A673 (cell line): Measurements from ENCODE around the gene OSBPL3. TPM values are rescaled to one million over a fixed set of nuclear protein-coding genes. Genes with fewer than 3 reads are reported as not detected.

Source experiments
- BruUV-seq: library from RNA; stranded (reverse); fragments of 400-500 nt; replicated peaks from 2 replicates; lab custom pipeline; 2021; lab: Mats Ljungman, UMichigan
- CTCF ChIA-PET: fragments of 300-600 bp; sonication (Branson Sonifier 250); formaldehyde crosslinking; loops from one replicate; lab custom pipeline; 2022; ENCODE audit warnings: antibody characterized with exemption; lab: Charles Lee
- POLR2A ChIA-PET: fragments of 300-600 bp; sonication (Branson Sonifier 250); formaldehyde crosslinking; loops from one replicate; lab custom pipeline; 2022; ENCODE audit warnings: antibody characterized with exemption; ENCODE audit not compliant: low non-redundant PET; lab: Charles Lee
- DNase-seq: peaks from one replicate; pipeline ENCODE4 v3.0.0-alpha.2; 2015; ENCODE audit warnings: low spot score
- H3K27ac ChIP-seq: fragments of 200-600 bp; sonication (generic); 2 replicates; pipeline ENCODE4 v1.5.1; 2016; ENCODE audit warnings: mixed run types, low read depth, mild to moderate bottlenecking, mixed read lengths, antibody characterized with exemption, low read length; ENCODE audit not compliant: poor library complexity, severe bottlenecking
- H3K27me3 ChIP-seq: fragments of 200-600 bp; sonication (generic); replicated peaks from 2 replicates; pipeline ENCODE4 v1.6.1; 2017; ENCODE audit warnings: mixed run types, low read depth, mild to moderate bottlenecking, mixed read lengths, antibody characterized with exemption, low read length; ENCODE audit not compliant: insufficient read depth, poor library complexity
- H3K36me3 ChIP-seq: fragments of 200-600 bp; sonication (generic); 2 replicates; pipeline ENCODE4 v1.6.1; 2016; ENCODE audit warnings: mixed run types, mild to moderate bottlenecking, mixed read lengths, antibody characterized with exemption, low read length; ENCODE audit not compliant: insufficient read depth, poor library complexity, severe bottlenecking
- H3K4me1 ChIP-seq: fragments of 200-600 bp; sonication (generic); 2 replicates; pipeline ENCODE4 v1.6.1; 2017; ENCODE audit warnings: mixed run types, mild to moderate bottlenecking, mixed read lengths, antibody characterized with exemption, low read length; ENCODE audit not compliant: insufficient read depth, poor library complexity, severe bottlenecking
- H3K4me3 ChIP-seq: fragments of 200-600 bp; sonication (generic); 2 replicates; pipeline ENCODE4 v1.5.1; 2016; ENCODE audit warnings: low read depth, mixed run types, mild to moderate bottlenecking, mixed read lengths, low read length; ENCODE audit not compliant: poor library complexity, severe bottlenecking
- H3K9me3 ChIP-seq: fragments of 200-600 bp; sonication (generic); 2 replicates; pipeline ENCODE4 v1.6.1; 2016; ENCODE audit warnings: mixed run types, low read depth, mild to moderate bottlenecking, mixed read lengths, antibody characterized with exemption, low read length; ENCODE audit not compliant: poor library complexity, severe bottlenecking
- EZH2 ChIP-seq: fragments of 200-600 bp; sonication (generic); IDR thresholded peaks from 2 replicates; pipeline ENCODE4 v1.6.1; 2017; ENCODE audit warnings: borderline replicate concordance, low read depth, mild to moderate bottlenecking, mixed read lengths, antibody characterized with exemption, low read length; ENCODE audit not compliant: poor library complexity, severe bottlenecking
- intact Hi-C: fragments of 100-400 bp; cut with micrococcal nuclease; formaldehyde crosslinking; loops from one replicate; pipeline ENCODE4 v1.10.0; 2022; ENCODE audit not compliant: unreplicated experiment
- total RNA-seq: library from RNA; stranded (reverse); gene quantifications from 2 replicates; pipeline ENCODE4 v1.2.3, GENCODE V29; 2021
- TF ChIP-seq, protein P1 (sequence below): fragments of 300-800, 200-600 bp; sonication (generic); conservative IDR thresholded peaks from 2 replicates; pipeline ENCODE4 v1.5.1; 2017; ENCODE audit warnings: low read depth, mild to moderate bottlenecking, antibody characterized with exemption, low read length, moderate library complexity, mixed read lengths

The OSBPL3 gene
- total RNA-seq, 1 experiment from 2014 or later = 21.4 TPM

DNA sequence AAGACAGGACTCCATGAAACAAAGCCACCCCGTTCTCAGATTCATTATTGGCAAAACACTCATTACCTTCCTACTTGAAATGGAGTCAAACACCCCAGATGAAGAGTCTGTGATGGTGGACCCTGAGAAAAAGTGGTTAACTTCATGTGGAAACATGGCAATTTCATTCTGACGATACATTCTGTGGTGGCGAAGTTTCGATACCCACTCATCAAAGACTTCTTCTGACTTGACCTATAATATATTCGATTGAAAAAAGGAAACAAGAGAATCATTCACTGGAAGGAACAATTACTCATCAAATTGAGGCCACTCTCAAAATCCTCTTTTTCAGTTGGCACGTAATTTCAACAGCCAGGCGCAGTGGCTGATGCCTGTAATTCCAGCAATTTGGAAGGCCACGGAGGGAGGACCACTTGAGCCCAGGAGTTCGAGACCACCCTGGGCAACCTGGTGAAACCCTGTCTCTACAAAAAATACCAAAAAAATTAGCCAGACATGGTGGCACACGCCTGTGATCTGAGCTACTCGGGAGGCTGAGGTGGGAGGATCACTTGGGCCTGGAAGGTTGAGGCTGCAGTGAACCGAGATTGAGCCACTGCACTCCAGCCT, 113.9 kb downstream of the OSBPL3 start:
- H3K36me3 ChIP-seq = no peaks in the 10 kb centered on the region
- POLR2A ChIA-PET = no interaction called here
- BruUV-seq = no TSS peak
- H3K9me3 ChIP-seq = no peaks in the 10 kb centered on the region
- no peak overlapping the region for H3K27ac ChIP-seq
- intact Hi-C loops = no loop called here
- no peaks in the 10 kb centered on the region for H3K4me1 ChIP-seq
- no peak overlapping the region for H3K4me3 ChIP-seq
- CTCF ChIA-PET = no interaction called here
- no peak for DNase-seq
- no peaks in the 10 kb centered on the region for H3K27me3 ChIP-seq
- TF ChIP-seq, protein P1, sequence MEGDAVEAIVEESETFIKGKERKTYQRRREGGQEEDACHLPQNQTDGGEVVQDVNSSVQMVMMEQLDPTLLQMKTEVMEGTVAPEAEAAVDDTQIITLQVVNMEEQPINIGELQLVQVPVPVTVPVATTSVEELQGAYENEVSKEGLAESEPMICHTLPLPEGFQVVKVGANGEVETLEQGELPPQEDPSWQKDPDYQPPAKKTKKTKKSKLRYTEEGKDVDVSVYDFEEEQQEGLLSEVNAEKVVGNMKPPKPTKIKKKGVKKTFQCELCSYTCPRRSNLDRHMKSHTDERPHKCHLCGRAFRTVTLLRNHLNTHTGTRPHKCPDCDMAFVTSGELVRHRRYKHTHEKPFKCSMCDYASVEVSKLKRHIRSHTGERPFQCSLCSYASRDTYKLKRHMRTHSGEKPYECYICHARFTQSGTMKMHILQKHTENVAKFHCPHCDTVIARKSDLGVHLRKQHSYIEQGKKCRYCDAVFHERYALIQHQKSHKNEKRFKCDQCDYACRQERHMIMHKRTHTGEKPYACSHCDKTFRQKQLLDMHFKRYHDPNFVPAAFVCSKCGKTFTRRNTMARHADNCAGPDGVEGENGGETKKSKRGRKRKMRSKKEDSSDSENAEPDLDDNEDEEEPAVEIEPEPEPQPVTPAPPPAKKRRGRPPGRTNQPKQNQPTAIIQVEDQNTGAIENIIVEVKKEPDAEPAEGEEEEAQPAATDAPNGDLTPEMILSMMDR = no peak
- no peak for TF ChIP-seq EZH2

DNA sequence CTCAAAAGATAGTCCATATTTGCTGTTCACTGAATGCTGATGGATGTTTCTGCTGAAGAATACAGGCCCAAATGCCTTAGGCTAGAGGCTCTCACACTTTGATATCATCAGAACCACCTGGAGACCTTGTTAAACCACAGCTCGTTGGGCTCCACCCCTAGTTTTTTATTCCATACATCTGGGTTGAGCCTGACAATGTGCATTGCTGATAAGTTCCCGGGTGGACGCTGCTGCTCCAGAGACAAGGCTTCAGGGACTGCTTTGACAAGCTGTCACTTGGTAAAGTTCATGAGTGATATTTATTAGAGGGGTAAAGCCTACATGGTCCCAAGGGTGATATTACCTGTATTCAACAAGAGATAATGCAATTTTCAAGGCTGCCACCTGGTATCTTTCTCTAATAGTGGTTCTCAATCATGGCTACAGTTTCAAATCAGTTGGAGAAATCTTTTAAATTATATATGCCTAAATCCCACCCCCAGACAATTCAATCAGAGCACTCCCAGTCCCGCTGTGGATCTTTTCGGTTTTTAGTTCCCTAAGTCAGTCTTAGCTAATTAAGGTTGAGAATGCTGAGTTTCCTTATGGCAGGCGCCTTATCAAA, 115.7 kb downstream of the OSBPL3 start:
- POLR2A ChIA-PET = no interaction called here
- Histone ChIP-seq H3K36me3 (no peaks in the 10 kb centered on the region), H3K27ac (no peak overlapping the region), H3K9me3 (no peaks in the 10 kb centered on the region), H3K27me3 (no peaks in the 10 kb centered on the region), H3K4me1 (no peaks in the 10 kb centered on the region), H3K4me3 (no peak overlapping the region)
- intact Hi-C loops = no loop called here
- TF ChIP-seq, protein P1 = no peak
- no peak for TF ChIP-seq EZH2
- no peak for DNase-seq
- CTCF ChIA-PET = no interaction called here
- BruUV-seq = no TSS peak

DNA sequence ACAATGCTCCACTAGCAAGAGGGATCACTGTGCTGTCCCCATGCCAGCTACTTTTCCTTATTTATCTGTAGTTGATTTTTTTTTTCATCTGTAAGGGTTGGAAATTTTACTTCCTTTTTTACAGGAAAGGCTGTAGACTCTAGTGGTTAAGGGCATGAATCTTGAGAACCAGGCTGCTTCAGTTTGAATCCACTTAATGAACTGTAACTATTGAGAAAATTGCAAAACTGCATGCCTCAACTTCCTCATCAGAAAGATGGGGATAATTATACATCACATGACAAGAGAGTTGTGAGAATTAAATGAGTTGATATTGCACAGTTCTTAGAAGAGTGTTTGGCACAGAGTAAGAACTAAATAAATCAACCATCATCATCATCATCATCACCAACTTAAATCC, 116.4 kb downstream of the OSBPL3 start:
- H3K27ac ChIP-seq = no peak overlapping the region
- no peak for DNase-seq
- no peak overlapping the region for H3K4me3 ChIP-seq
- BruUV-seq = no TSS peak
- H3K9me3 ChIP-seq = no peaks in the 10 kb centered on the region
- TF ChIP-seq, protein P1 = no peak
- TF ChIP-seq EZH2 = no peak
- ChIA-PET CTCF (no interaction called here), POLR2A (no interaction called here)
- intact Hi-C loops = no loop called here
- H3K4me1 ChIP-seq = no peaks in the 10 kb centered on the region
- no peaks in the 10 kb centered on the region for H3K36me3 ChIP-seq
- H3K27me3 ChIP-seq = no peaks in the 10 kb centered on the region
